ENCODE data around the gene NHSL2. TPM values are rescaled to one million over a fixed set of nuclear protein-coding genes. Genes with fewer than 3 reads are reported as not detected.
"Not testable (repeated sequence)": the region's sequence is repeated elsewhere in the genome, so short reads cannot be mapped to it uniquely, and the experiment has no call there.

NHSL2 gene
- total RNA-seq, 1 donor from 2014 or later, result 24.8 TPM

GRCh38 chrX:72169008-72169728, 258.5 kb downstream of the NHSL2 start:
- peak; percentile 25 to 50 for DNase-seq (ENCODE audit: low read depth in 2 of 2)

- not testable (repeated sequence) for DNase-seq (ENCODE audit: low read depth in 2 of 2)
Measured at GRCh38 chrX:72176289-72176688, 265.6 kb downstream of the NHSL2 start.

- DNase-seq (ENCODE audit: low read depth in 2 of 2), result no peak
Measured at GRCh38 chrX:72176981-72177380, 266.3 kb downstream of the NHSL2 start.

- no peak for DNase-seq (ENCODE audit: low read depth in 2 of 2)
Measured at GRCh38 chrX:72180539-72180938, 269.9 kb downstream of the NHSL2 start.

- DNase-seq (ENCODE audit: low read depth in 2 of 2), result peak; percentile 94 to 96
Measured at GRCh38 chrX:72181178-72182125, 270.8 kb downstream of the NHSL2 start, which contains the start of gene PIN4. Gene PIN4 (plus strand): TSS chrX:72181757. CDS start chrX:72181786, 29 bp downstream.

GRCh38 chrX:72182924-72183323, 272.3 kb downstream of the NHSL2 start:
- no peak for DNase-seq (ENCODE audit: low read depth in 2 of 2)

- DNase-seq (ENCODE audit: low read depth in 2 of 2), result peak; percentile 75 to 84
Measured at GRCh38 chrX:72201836-72202536, 291.3 kb downstream of the NHSL2 start.

Other genes starting within 250 kb of the NHSL2 start
- not detected in 2 replicates for gene CXorf49, start 192.6 kb upstream of the NHSL2 start, total RNA-seq
- not detected in 2 replicates for gene CXorf49B, start 147.5 kb upstream of the NHSL2 start, total RNA-seq
- gene RTL5, start 221.1 kb downstream of the NHSL2 start, total RNA-seq, result 0.13 and 0.38 TPM in 2 replicates

Measured in dermis microvascular lymphatic vessel endothelial cell (primary cell).